ENCODE data around the gene PHLDB2. TPM values are rescaled to one million over a fixed set of nuclear protein-coding genes. Genes with fewer than 3 reads are reported as not detected.

Gene PHLDB2
- total RNA-seq, 2 donors from 2014 or later = 20.2 to 48.1 TPM

GRCh38 chr3:111936967-111937366 lies 77.9 kb downstream of the PHLDB2 start:
- H3K27me3 ChIP-seq = no peaks in the 10 kb centered on the region
- TF ChIP-seq, protein P1, sequence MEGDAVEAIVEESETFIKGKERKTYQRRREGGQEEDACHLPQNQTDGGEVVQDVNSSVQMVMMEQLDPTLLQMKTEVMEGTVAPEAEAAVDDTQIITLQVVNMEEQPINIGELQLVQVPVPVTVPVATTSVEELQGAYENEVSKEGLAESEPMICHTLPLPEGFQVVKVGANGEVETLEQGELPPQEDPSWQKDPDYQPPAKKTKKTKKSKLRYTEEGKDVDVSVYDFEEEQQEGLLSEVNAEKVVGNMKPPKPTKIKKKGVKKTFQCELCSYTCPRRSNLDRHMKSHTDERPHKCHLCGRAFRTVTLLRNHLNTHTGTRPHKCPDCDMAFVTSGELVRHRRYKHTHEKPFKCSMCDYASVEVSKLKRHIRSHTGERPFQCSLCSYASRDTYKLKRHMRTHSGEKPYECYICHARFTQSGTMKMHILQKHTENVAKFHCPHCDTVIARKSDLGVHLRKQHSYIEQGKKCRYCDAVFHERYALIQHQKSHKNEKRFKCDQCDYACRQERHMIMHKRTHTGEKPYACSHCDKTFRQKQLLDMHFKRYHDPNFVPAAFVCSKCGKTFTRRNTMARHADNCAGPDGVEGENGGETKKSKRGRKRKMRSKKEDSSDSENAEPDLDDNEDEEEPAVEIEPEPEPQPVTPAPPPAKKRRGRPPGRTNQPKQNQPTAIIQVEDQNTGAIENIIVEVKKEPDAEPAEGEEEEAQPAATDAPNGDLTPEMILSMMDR (IDR thresholded peaks at IDR 0.05) = no peak
- H3K36me3 ChIP-seq = peaks cover 33% of the 10 kb centered on the region
- H3K9me3 ChIP-seq = no peaks in the 10 kb centered on the region
- no peak for DNase-seq (ENCODE audit: low spot score)
- H3K4me3 ChIP-seq = no peak overlapping the region
- H3K4me1 ChIP-seq = no peaks in the 10 kb centered on the region
- no peak overlapping the region for H3K27ac ChIP-seq

GRCh38 chr3:111937871-111938270 lies 78.8 kb downstream of the PHLDB2 start:
- Histone ChIP-seq H3K27me3 (no peaks in the 10 kb centered on the region), H3K9me3 (no peaks in the 10 kb centered on the region), H3K36me3 (peaks cover 41% of the 10 kb centered on the region), H3K4me3 (no peak overlapping the region), H3K27ac (no peak overlapping the region), H3K4me1 (no peaks in the 10 kb centered on the region)
- TF ChIP-seq, protein P1 (IDR thresholded peaks at IDR 0.05) = no peak
- no peak for DNase-seq (ENCODE audit: low spot score)

DNA sequence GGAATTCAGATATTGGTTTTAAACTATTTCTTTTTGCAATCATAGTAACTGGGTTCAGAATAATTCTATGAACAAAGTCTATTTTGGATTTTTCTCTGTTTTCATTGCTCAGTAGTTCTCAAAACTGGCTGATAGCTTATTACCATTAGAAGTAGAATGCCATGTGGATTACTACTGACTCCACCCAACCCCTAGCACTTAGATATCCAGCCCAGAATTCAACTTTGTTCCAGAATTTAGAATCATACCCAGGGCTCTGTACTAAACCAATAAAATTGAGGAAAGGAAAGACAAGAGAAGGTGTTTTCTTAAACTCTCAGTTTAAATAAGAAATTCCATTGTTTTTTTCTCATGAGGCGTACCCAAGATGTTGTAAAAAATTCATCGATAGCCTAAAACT lies 80.8 kb downstream of the PHLDB2 start:
- TF ChIP-seq, protein P1 (IDR thresholded peaks at IDR 0.05) = no peak
- Histone ChIP-seq H3K36me3 (peaks cover 43% of the 10 kb centered on the region), H3K4me3 (no peak overlapping the region), H3K27me3 (no peaks in the 10 kb centered on the region), H3K9me3 (no peaks in the 10 kb centered on the region), H3K27ac (no peak overlapping the region), H3K4me1 (no peaks in the 10 kb centered on the region)
- DNase-seq (ENCODE audit: low spot score) = no peak

GRCh38 chr3:111943533-111943932 lies 84.5 kb downstream of the PHLDB2 start:
- TF ChIP-seq, protein P1 (IDR thresholded peaks at IDR 0.05) = no peak
- Histone ChIP-seq H3K4me3 (no peak overlapping the region), H3K36me3 (peaks cover 48% of the 10 kb centered on the region), H3K27ac (no peak overlapping the region), H3K4me1 (no peaks in the 10 kb centered on the region), H3K27me3 (no peaks in the 10 kb centered on the region), H3K9me3 (no peaks in the 10 kb centered on the region)
- DNase-seq (ENCODE audit: low spot score) = no peak

- Histone ChIP-seq H3K27me3 (no peaks in the 10 kb centered on the region), H3K4me3 (no peak overlapping the region), H3K9me3 (no peaks in the 10 kb centered on the region), H3K4me1 (no peaks in the 10 kb centered on the region), H3K27ac (no peak overlapping the region), H3K36me3 (peaks cover 40% of the 10 kb centered on the region)
- TF ChIP-seq, protein P1 (IDR thresholded peaks at IDR 0.05) = no peak
- DNase-seq (ENCODE audit: low spot score) = no peak
Measured at GRCh38 chr3:111944372-111944771, 85.3 kb downstream of the PHLDB2 start.

DNA sequence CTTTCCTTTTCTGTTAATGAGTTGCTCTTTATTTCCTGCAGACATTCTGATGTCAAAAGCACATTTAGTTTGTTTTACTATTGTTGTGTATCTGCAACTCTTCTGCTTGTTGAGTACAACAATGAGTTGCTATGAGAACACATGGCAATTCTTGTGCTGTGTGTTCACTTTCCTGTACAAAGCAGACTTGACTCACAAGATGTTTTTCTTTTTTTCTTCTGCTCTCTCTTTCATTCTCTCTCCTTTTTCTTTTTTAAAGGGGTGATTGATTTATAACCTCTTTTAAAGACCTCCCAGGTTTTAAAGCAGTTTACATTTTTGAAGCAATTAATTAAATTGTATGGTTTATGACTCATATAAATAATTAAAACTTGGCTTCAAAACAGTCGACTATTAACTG lies 88.2 kb downstream of the PHLDB2 start:
- no peak for DNase-seq (ENCODE audit: low spot score)
- H3K27ac ChIP-seq = no peak overlapping the region
- TF ChIP-seq, protein P1 (IDR thresholded peaks at IDR 0.05) = no peak
- H3K4me1 ChIP-seq = no peaks in the 10 kb centered on the region
- H3K36me3 ChIP-seq = peaks cover 17% of the 10 kb centered on the region
- H3K27me3 ChIP-seq = no peaks in the 10 kb centered on the region
- no peak overlapping the region for H3K4me3 ChIP-seq
- no peaks in the 10 kb centered on the region for H3K9me3 ChIP-seq
